GM12878 (cell line): ENCODE results near the gene MPDZ. TPM values are rescaled to one million over a fixed set of nuclear protein-coding genes. Genes with fewer than 3 reads are reported as not detected.

Experiments used
- ATAC-seq: fragments of 200-7000 bp; cut with Tn5 transposase; 3 replicates; pipeline ENCODE4 v1.9.1; 2020; ENCODE audit warnings: mild to moderate bottlenecking, moderate library complexity
- BruUV-seq: library from RNA; stranded (reverse); fragments of 400-500 nt; replicated peaks from 2 replicates; lab custom pipeline; 2021; lab: Mats Ljungman, UMichigan
- CTCF ChIA-PET: fragments of 300-600 bp; sonication (Branson Sonifier 250); formaldehyde crosslinking; extraction: SDS; loops from one replicate; lab custom pipeline; 2021; ENCODE audit warnings: inconsistent platforms; lab: Yijun Ruan, JAX
- POLR2A ChIA-PET: fragments of 350-600 bp; formaldehyde crosslinking; extraction: SDS; loops from one replicate; lab custom pipeline; 2021; ENCODE audit warnings: inconsistent platforms; lab: Charles Lee
- RAD21 ChIA-PET: fragments of 300-600 bp; sonication (Branson Sonifier 250); formaldehyde crosslinking; loops from one replicate; lab custom pipeline; 2023; ENCODE audit warnings: antibody characterized with exemption; ENCODE audit not compliant: unreplicated experiment; lab: Charles Lee
- SMC1A ChIA-PET: fragments of 300-600 bp; sonication (Branson Sonifier 250); formaldehyde crosslinking; loops from one replicate; lab custom pipeline; 2023; ENCODE audit not compliant: unreplicated experiment, uncharacterized antibody; lab: Charles Lee
- DNase-seq: peaks from one replicate; pipeline ENCODE4 v3.0.0-alpha.2; 2011; ENCODE audit warnings: low read depth, low spot score
- FAIRE-seq: peaks from 3 replicates; lab custom pipeline; 2011; peaks lifted over from hg19 to GRCh38; lab: Jason Lieb, UNC
- H2AFZ ChIP-seq: 2 replicates; pipeline ENCODE4 v1.6.0; 2011; ENCODE audit warnings: low read depth, low read length, control low read depth; ENCODE audit not compliant: control insufficient read depth
- H3K27ac ChIP-seq: 2 replicates; pipeline ENCODE4 v1.5.1; 2011; ENCODE audit warnings: control low read depth; ENCODE audit not compliant: control insufficient read depth, insufficient read depth
- H3K27me3 ChIP-seq, 2 experiments: replicated peaks in 1 of 2; 2 replicates each; pipeline versions ENCODE4 v1.6.0 to v1.6.1; 2011; ENCODE audit warnings: low read length in 1 of 2; ENCODE audit not compliant: control insufficient read depth in 2 of 2, insufficient read depth in 2 of 2
- H3K36me3 ChIP-seq, 2 experiments: 2 replicates each; pipeline ENCODE4 v1.5.1; 2011; ENCODE audit warnings: low read length in 1 of 2; ENCODE audit not compliant: control insufficient read depth in 2 of 2, insufficient read depth in 2 of 2
- H3K4me1 ChIP-seq: 2 replicates; pipeline ENCODE4 v1.6.1; 2011; ENCODE audit warnings: mild to moderate bottlenecking, low read length, moderate library complexity, mixed read lengths; ENCODE audit not compliant: control insufficient read depth, insufficient read depth
- H3K4me2 ChIP-seq: 2 replicates; pipeline ENCODE4 v1.6.0; 2011; ENCODE audit warnings: control low read depth; ENCODE audit not compliant: control insufficient read depth, insufficient read depth
- H3K4me3 ChIP-seq: fragments of 200-600 bp; sonication (generic); 2 replicates; pipeline ENCODE4 v1.5.1; 2016
- H3K79me2 ChIP-seq: 2 replicates; pipeline ENCODE4 v1.6.0; 2011; ENCODE audit warnings: low read length; ENCODE audit not compliant: control insufficient read depth, insufficient read depth
- H3K9ac ChIP-seq: 2 replicates; pipeline ENCODE4 v1.8.0; 2011; ENCODE audit warnings: low read length, control low read depth, mixed read lengths; ENCODE audit not compliant: control insufficient read depth, insufficient read depth
- H3K9me3 ChIP-seq: replicated peaks from 3 replicates; pipeline ENCODE4 v1.5.1; 2011; ENCODE audit warnings: mild to moderate bottlenecking, low read length; ENCODE audit not compliant: control insufficient read depth, insufficient read depth
- H4K20me1 ChIP-seq: 2 replicates; pipeline ENCODE4 v1.6.0; 2011; ENCODE audit not compliant: control insufficient read depth, insufficient read depth
- ATF2 ChIP-seq: IDR thresholded peaks from 2 replicates; pipeline ENCODE4 v1.6.1; 2012; ENCODE audit warnings: low read length, inconsistent platforms
- BACH1 ChIP-seq: fragments of 450-650 bp; IDR thresholded peaks from 2 replicates; pipeline ENCODE4 v1.6.1; 2017; ENCODE audit warnings: mild to moderate bottlenecking, borderline replicate concordance
- BCL11A ChIP-seq: IDR thresholded peaks from 2 replicates; pipeline ENCODE4 v1.6.1; 2011; ENCODE audit warnings: low read depth, low read length
- BRCA1 ChIP-seq: IDR thresholded peaks from 2 replicates; pipeline ENCODE4 v1.6.1; 2011; ENCODE audit warnings: low read depth, low read length, improper control_type of control experiment
- CBX5 ChIP-seq: sonication (generic); IDR thresholded peaks from 2 replicates; pipeline ENCODE4 v1.6.1; 2016; ENCODE audit warnings: low read depth, moderate library complexity, mild to moderate bottlenecking, inconsistent platforms
- NFYB ChIP-seq: IDR thresholded peaks from 2 replicates; pipeline ENCODE4 v1.6.1; 2011; ENCODE audit warnings: low read depth, mild to moderate bottlenecking, low read length, improper control_type of control experiment, moderate library complexity; ENCODE audit not compliant: insufficient read depth
- NKRF ChIP-seq: fragments of 450-650 bp; conservative IDR thresholded peaks from 2 replicates; pipeline ENCODE4 v1.6.1; 2017; ENCODE audit warnings: mild to moderate bottlenecking, moderate library complexity
- NR2C2 ChIP-seq: IDR thresholded peaks from 2 replicates; pipeline ENCODE4 v1.6.1; 2011; ENCODE audit warnings: borderline replicate concordance, low read depth; ENCODE audit not compliant: control insufficient read depth, insufficient read length
- NR2F1 ChIP-seq: fragments of 450-650 bp; conservative IDR thresholded peaks from 2 replicates; pipeline ENCODE4 v1.6.1; 2017; ENCODE audit warnings: mild to moderate bottlenecking
- POLR2AphosphoS5 ChIP-seq: IDR thresholded peaks from 2 replicates; pipeline ENCODE4 v1.6.1; 2011; ENCODE audit warnings: mild to moderate bottlenecking, low read length, inconsistent platforms
- PRDM15 ChIP-seq: fragments of 450-650 bp; formaldehyde crosslinking; IDR thresholded peaks from 2 replicates; pipeline ENCODE4 v1.4.0; 2020; ENCODE audit warnings: mild to moderate bottlenecking, moderate library complexity
- SMAD1 ChIP-seq: fragments of 450-650 bp; IDR thresholded peaks from 2 replicates; pipeline ENCODE4 v1.6.1; 2018; ENCODE audit warnings: mild to moderate bottlenecking, low read depth; ENCODE audit not compliant: partially characterized antibody
- YY1 ChIP-seq: IDR thresholded peaks from 2 replicates; pipeline ENCODE4 v1.6.1; 2011; ENCODE audit warnings: low read depth, mild to moderate bottlenecking, low read length
- ZNF592 ChIP-seq: fragments of 450-650 bp; IDR thresholded peaks from 2 replicates; pipeline ENCODE4 v1.6.1; 2017; ENCODE audit warnings: mild to moderate bottlenecking, moderate library complexity
- WGBS: methylation state at CpG from one replicate; pipeline ENCODE4 v1.1.6; 2016; ENCODE audit warnings: low lambda C conversion rate; ENCODE audit not compliant: insufficient replicate concordance, insufficient coverage; ENCODE audit errors: missing lambda C conversion rate; 5-methylcytosine and 5-hydroxymethylcytosine counted together
- in situ Hi-C: fragments of 300-500 bp; cut with MboI; formaldehyde crosslinking; loops from 9 replicates; pipeline ENCODE4 v1.14.3; 2018; ENCODE audit warnings: mixed read lengths
- intact Hi-C: fragments of 100-400 bp; cut with micrococcal nuclease; formaldehyde crosslinking; loops from one replicate; pipeline ENCODE4 v1.14.2; 2022; ENCODE audit not compliant: unreplicated experiment
- polyA plus RNA-seq, 11 experiments: library from polyadenylated mRNA; depleted of rRNA in 4 of 11; unstranded in 6 of 11; stranded (reverse) in 5 of 11; fragments of >200 nt; fragmentation: Nextera tagmentation in 4 of 11; fragmentation: Illumina TruSeq in 1 of 11; extraction: Ambion mirVana in 4 of 11; extraction: Trizol in 1 of 11; gene quantifications; 1 replicate in 1 of 11; 2 replicates in 10 of 11; pipeline versions ENCODE4 v1.2.1 to v1.2.3, GENCODE V29; 2011 to 2016; ENCODE audit warnings: inconsistent platforms in 2 of 11, missing spikeins in 2 of 11, low read depth in 1 of 11
- total RNA-seq, 4 experiments: library from RNA; depleted of rRNA in 3 of 4; stranded (reverse); fragments of >200 nt in 3 of 4; fragmentation: Illumina TruSeq in 1 of 4; extraction: Trizol in 1 of 4; gene quantifications; 2 replicates each; pipeline versions ENCODE4 v1.2.1 to v1.2.3, GENCODE V29; 2013 to 2021

MPDZ gene
- total and polyA plus RNA-seq, 10 of the 15 experiments (the other 5 are each of a cell fraction or from before 2014, with no cell fraction given), result 0.36 TPM; not detected in 9

- SMC1A ChIA-PET, result interaction anchor here (0.7 kb wide), 1 partner anchor 14 kb away, joined by 3 read pairs; no protein-coding TSS in a partner anchor
- no peak overlapping the region for H3K27ac ChIP-seq
- FAIRE-seq, result no peak
- RAD21 ChIA-PET, result no interaction called here
- no peaks in the 10 kb centered on the region for H3K9me3 ChIP-seq
- no peaks in the 10 kb centered on the region for H3K4me1 ChIP-seq
- H4K20me1 ChIP-seq, result no peaks in the 10 kb centered on the region
- H3K9ac ChIP-seq, result no peak overlapping the region
- H3K79me2 ChIP-seq, result no peaks in the 10 kb centered on the region
- H3K27me3 ChIP-seq, result no peaks in the 10 kb centered on the region
- BruUV-seq, result no TSS peak
- WGBS, result 0% methylated on average over 1 of the region's 1 CpG
- no peak overlapping the region for H2AFZ ChIP-seq
- in situ Hi-C loops (no loop called here), intact Hi-C loops (no loop called here)
- H3K4me3 ChIP-seq, result no peak overlapping the region
- no peak overlapping the region for H3K4me2 ChIP-seq
- CTCF ChIA-PET, result interaction anchor here (1.0 kb wide), 1 partner anchor 17 kb away, joined by 4 read pairs; no protein-coding TSS in a partner anchor
- no peak for DNase-seq
- ATAC-seq, result no peak
- POLR2A ChIA-PET, result no interaction called here
- no peaks in the 10 kb centered on the region for H3K36me3 ChIP-seq
- no peak for TF ChIP-seq ATF2
- no peak for TF ChIP-seq YY1
- TF ChIP-seq NKRF, result no peak
- no peak for TF ChIP-seq NR2F1
- no peak for TF ChIP-seq NR2C2
- TF ChIP-seq PRDM15 (CRISPR knock-in tag), result no peak
- no peak for TF ChIP-seq BRCA1
- TF ChIP-seq SMAD1, result no peak
- no peak for TF ChIP-seq POLR2AphosphoS5
- no peak for TF ChIP-seq NFYB
- TF ChIP-seq ZNF592, result no peak
- no peak for TF ChIP-seq BCL11A
- no peak for TF ChIP-seq BACH1
- no peak for TF ChIP-seq CBX5
Measured at GRCh38 chr9:13220837-13221236, 58.7 kb downstream of the MPDZ start.
